Neural progenitor cell (in vitro differentiated cells): Measurements from ENCODE around the gene PTPRT. TPM values are rescaled to one million over a fixed set of nuclear protein-coding genes. Genes with fewer than 3 reads are reported as not detected.

Experiments
- DNase-seq: peaks from one replicate; pipeline ENCODE4 v3.0.0-alpha.2; 2016; ENCODE audit warnings: low spot score
- H2AFZ ChIP-seq: fragments of 200-600 bp; sonication (generic); replicated peaks from 2 replicates; pipeline ENCODE4 v1.6.1; 2016; ENCODE audit warnings: antibody characterized with exemption
- H3F3A ChIP-seq: fragments of 200-600 bp; sonication (generic); 2 replicates; pipeline ENCODE4 v1.6.1; 2016; ENCODE audit warnings: antibody characterized with exemption, low read depth
- H3K27ac ChIP-seq: fragments of 200-600 bp; sonication (generic); 2 replicates; pipeline ENCODE4 v1.5.1; 2016; ENCODE audit warnings: mild to moderate bottlenecking
- H3K27me3 ChIP-seq: fragments of 200-600 bp; sonication (generic); 2 replicates; pipeline ENCODE4 v1.6.1; 2016; ENCODE audit warnings: mild to moderate bottlenecking, moderate library complexity
- H3K36me3 ChIP-seq: fragments of 200-600 bp; sonication (generic); 2 replicates; pipeline ENCODE4 v1.5.1; 2016
- H3K4me1 ChIP-seq: fragments of 200-600 bp; sonication (generic); 2 replicates; pipeline ENCODE4 v1.6.1; 2016; ENCODE audit warnings: mixed run types
- H3K4me2 ChIP-seq: fragments of 200-600 bp; sonication (generic); 2 replicates; pipeline ENCODE4 v1.6.1; 2016
- H3K4me3 ChIP-seq: fragments of 200-600 bp; sonication (generic); 2 replicates; pipeline ENCODE4 v1.5.1; 2016
- H3K79me2 ChIP-seq: fragments of 200-600 bp; sonication (generic); 2 replicates; pipeline ENCODE4 v1.6.1; 2016; ENCODE audit warnings: low read depth
- H3K9ac ChIP-seq: fragments of 200-600 bp; sonication (generic); 2 replicates; pipeline ENCODE4 v1.6.1; 2016
- H3K9me3 ChIP-seq: fragments of 200-600 bp; sonication (generic); 2 replicates; pipeline ENCODE4 v1.5.1; 2016; ENCODE audit warnings: low read depth
- H4K20me1 ChIP-seq: fragments of 200-600 bp; sonication (generic); 2 replicates; pipeline ENCODE4 v1.6.1; 2016; ENCODE audit warnings: low read depth
- H3K27ac Mint-ChIP-seq: 3 replicates; pipeline ENCODE4 v1.8.0; 2021; ENCODE audit warnings: mixed read lengths
- H3K27me3 Mint-ChIP-seq: 2 replicates; pipeline ENCODE4 v1.8.0; 2022; ENCODE audit warnings: low read depth, mild to moderate bottlenecking, inconsistent platforms, moderate library complexity, mixed read lengths; ENCODE audit not compliant: insufficient read depth
- H3K36me3 Mint-ChIP-seq: 3 replicates; pipeline ENCODE4 v1.8.0; 2021; ENCODE audit warnings: mixed read lengths
- H3K4me1 Mint-ChIP-seq: 3 replicates; pipeline ENCODE4 v1.8.0; 2021; ENCODE audit warnings: mixed read lengths
- H3K4me3 Mint-ChIP-seq: 3 replicates; pipeline ENCODE4 v1.8.0; 2021; ENCODE audit warnings: mild to moderate bottlenecking, moderate library complexity, mixed read lengths
- H3K9me3 Mint-ChIP-seq: 3 replicates; pipeline ENCODE4 v1.8.0; 2020; ENCODE audit warnings: mixed read lengths
- CTCF ChIP-seq: fragments of 200-600 bp; sonication (generic); IDR thresholded peaks from 2 replicates; pipeline ENCODE4 v1.5.1; 2017; ENCODE audit warnings: antibody characterized with exemption, mild to moderate bottlenecking
- EZH2 ChIP-seq: fragments of 200-600 bp; sonication (generic); IDR thresholded peaks from 2 replicates; pipeline ENCODE4 v1.6.1; 2017; ENCODE audit warnings: antibody characterized with exemption, mild to moderate bottlenecking, moderate library complexity
- EZH2phosphoT487 ChIP-seq: fragments of 200-600 bp; sonication (generic); IDR thresholded peaks from 2 replicates; pipeline ENCODE4 v1.6.1; 2017; ENCODE audit warnings: antibody characterized with exemption
- total RNA-seq: library from RNA; depleted of rRNA; stranded (reverse); fragments of >200 nt; gene quantifications from 2 replicates; pipeline ENCODE4 v1.2.3, GENCODE V29; 2015; ENCODE audit warnings: low replicate concordance

PTPRT gene
- total RNA-seq, 1 donor from 2014 or later: 1.1 TPM

- TF ChIP-seq CTCF (no peak), EZH2 (no peak), EZH2phosphoT487 (no peak)
- Mint-ChIP-seq H3K36me3 (no peaks in the 10 kb centered on the region), H3K27me3 (peaks cover 2% of the 10 kb centered on the region), H3K4me1 (no peaks in the 10 kb centered on the region), H3K9me3 (no peaks in the 10 kb centered on the region), H3K27ac (no peak overlapping the region), H3K4me3 (no peak overlapping the region)
- Histone ChIP-seq H3K4me2 (no peak overlapping the region), H3K9me3 (no peaks in the 10 kb centered on the region), H3K4me3 (no peak overlapping the region), H2AFZ (no peak overlapping the region), H3K27ac (no peak overlapping the region), H3K36me3 (no peaks in the 10 kb centered on the region), H3K9ac (no peak overlapping the region), H3K4me1 (no peaks in the 10 kb centered on the region), H4K20me1 (no peaks in the 10 kb centered on the region), H3K27me3 (no peaks in the 10 kb centered on the region), H3K79me2 (no peaks in the 10 kb centered on the region), H3F3A (no peaks in the 10 kb centered on the region)
- DNase-seq: no peak
Measured at GRCh38 chr20:42924215-42924614, 265.5 kb downstream of the PTPRT start.

GRCh38 chr20:42923348-42923918 is 266.3 kb downstream of the PTPRT start:
- Histone ChIP-seq H3K27me3 (no peaks in the 10 kb centered on the region), H3K36me3 (no peaks in the 10 kb centered on the region), H3K9me3 (no peaks in the 10 kb centered on the region), H3K4me1 (no peaks in the 10 kb centered on the region), H3F3A (no peaks in the 10 kb centered on the region), H3K4me3 (no peak overlapping the region), H3K27ac (no peak overlapping the region), H3K4me2 (no peak overlapping the region), H3K9ac (no peak overlapping the region), H4K20me1 (no peaks in the 10 kb centered on the region), H2AFZ (no peak overlapping the region), H3K79me2 (no peaks in the 10 kb centered on the region)
- Mint-ChIP-seq H3K36me3 (no peaks in the 10 kb centered on the region), H3K4me1 (no peaks in the 10 kb centered on the region), H3K27me3 (peaks cover 2% of the 10 kb centered on the region), H3K27ac (no peak overlapping the region), H3K9me3 (peaks cover 6% of the 10 kb centered on the region), H3K4me3 (no peak overlapping the region)
- TF ChIP-seq EZH2phosphoT487: no peak
- TF ChIP-seq EZH2: no peak
- no peak for TF ChIP-seq CTCF
- DNase-seq: no peak

GRCh38 chr20:42920776-42921175 is 268.9 kb downstream of the PTPRT start:
- peaks cover 2% of the 10 kb centered on the region for H3K27me3 Mint-ChIP-seq
- TF ChIP-seq CTCF (no peak), EZH2phosphoT487 (no peak), EZH2 (no peak)
- H3K4me3 Mint-ChIP-seq: no peak overlapping the region
- Histone ChIP-seq H3K4me3 (no peak overlapping the region), H2AFZ (no peak overlapping the region), H3K9ac (no peak overlapping the region), H3K4me1 (no peaks in the 10 kb centered on the region), H3K9me3 (no peaks in the 10 kb centered on the region), H3K27me3 (no peaks in the 10 kb centered on the region), H3K36me3 (no peaks in the 10 kb centered on the region), H3F3A (no peaks in the 10 kb centered on the region), H3K79me2 (no peaks in the 10 kb centered on the region), H4K20me1 (no peaks in the 10 kb centered on the region), H3K27ac (no peak overlapping the region), H3K4me2 (no peak overlapping the region)
- H3K27ac Mint-ChIP-seq: no peak overlapping the region
- no peaks in the 10 kb centered on the region for H3K36me3 Mint-ChIP-seq
- H3K9me3 Mint-ChIP-seq: peaks cover 12% of the 10 kb centered on the region
- DNase-seq: no peak
- no peaks in the 10 kb centered on the region for H3K4me1 Mint-ChIP-seq
